ENCODE data around the gene RPL15.
A peak's percentile ranks its signal among the peaks of the same experiment; 100 is the strongest.
"Not testable (repeated sequence)": the region's sequence is repeated elsewhere in the genome, so short reads cannot be mapped to it uniquely, and the experiment has no call there.

RPL15 gene

GRCh38 chr3:23889950-23890349 is 27.0 kb upstream of the RPL15 start:
- Histone ChIP-seq H3K36me3 (ENCODE audit: insufficient read depth, low read length) (peaks cover 53% of the 10 kb centered on the region), H3K9me3 (ENCODE audit: insufficient read depth, low read depth, low read length) (no peaks in the 10 kb centered on the region), H3K4me1 (ENCODE audit: insufficient read depth, low read length) (peaks cover 15% of the 10 kb centered on the region; the same call in 1 of the 2 replicates), H3K4me3 (ENCODE audit: low read length) (no peak overlapping the region), H3K27ac (ENCODE audit: low read depth, low read length) (no peak overlapping the region), H3K27me3 (ENCODE audit: insufficient read depth, low read length) (no peaks in the 10 kb centered on the region), H3K9ac (ENCODE audit: low read depth, low read length) (no peak overlapping the region)
- 93% methylated on average over 4 of the region's 5 CpGs for WGBS

- Histone ChIP-seq H3K27ac (ENCODE audit: low read depth, low read length) (no peak overlapping the region), H3K9ac (ENCODE audit: low read depth, low read length) (no peak overlapping the region), H3K4me3 (ENCODE audit: low read length) (no peak overlapping the region), H3K9me3 (ENCODE audit: insufficient read depth, low read depth, low read length) (peaks cover 9% of the 10 kb centered on the region; the same call in 1 of the 2 replicates), H3K36me3 (ENCODE audit: insufficient read depth, low read length) (peaks cover 73% of the 10 kb centered on the region), H3K4me1 (ENCODE audit: insufficient read depth, low read length) (peaks cover 15% of the 10 kb centered on the region; the same call in 1 of the 2 replicates), H3K27me3 (ENCODE audit: insufficient read depth, low read length) (no peaks in the 10 kb centered on the region)
- WGBS: 93% methylated on average over 8 of the region's 8 CpGs
These were observed 22.5 kb upstream of the RPL15 start for GRCh38 chr3:23894254-23895061.

DNA sequence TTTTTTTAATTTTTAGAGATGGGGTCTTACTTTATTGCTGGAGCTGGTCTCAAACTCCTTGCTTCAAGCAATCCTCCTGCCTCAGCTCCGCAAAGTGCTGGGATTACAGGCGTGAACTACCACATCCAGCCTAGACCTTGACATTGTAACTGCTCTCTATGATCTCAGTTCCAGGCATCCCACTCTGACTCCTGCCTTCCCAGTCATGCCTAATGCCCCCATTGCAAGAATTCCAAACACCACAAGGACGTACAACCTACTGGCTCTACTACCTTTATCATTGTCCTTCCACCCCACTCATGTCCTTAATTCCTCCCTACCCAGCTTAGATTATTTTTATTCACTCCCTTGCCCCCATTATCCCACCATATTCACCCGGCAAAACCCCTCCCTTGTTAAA is 21.8 kb upstream of the RPL15 start:
- H3K9ac ChIP-seq (ENCODE audit: low read depth, low read length): no peak overlapping the region
- 94% methylated on average over 4 of the region's 4 CpGs for WGBS
- H3K36me3 ChIP-seq (ENCODE audit: insufficient read depth, low read length): peaks cover 73% of the 10 kb centered on the region
- peaks cover 15% of the 10 kb centered on the region; the same call in 1 of the 2 replicates for H3K4me1 ChIP-seq (ENCODE audit: insufficient read depth, low read length)
- no peaks in the 10 kb centered on the region for H3K27me3 ChIP-seq (ENCODE audit: insufficient read depth, low read length)
- no peak overlapping the region for H3K4me3 ChIP-seq (ENCODE audit: low read length)
- peaks cover 9% of the 10 kb centered on the region; the same call in 1 of the 2 replicates for H3K9me3 ChIP-seq (ENCODE audit: insufficient read depth, low read depth, low read length)
- H3K27ac ChIP-seq (ENCODE audit: low read depth, low read length): no peak overlapping the region

DNA sequence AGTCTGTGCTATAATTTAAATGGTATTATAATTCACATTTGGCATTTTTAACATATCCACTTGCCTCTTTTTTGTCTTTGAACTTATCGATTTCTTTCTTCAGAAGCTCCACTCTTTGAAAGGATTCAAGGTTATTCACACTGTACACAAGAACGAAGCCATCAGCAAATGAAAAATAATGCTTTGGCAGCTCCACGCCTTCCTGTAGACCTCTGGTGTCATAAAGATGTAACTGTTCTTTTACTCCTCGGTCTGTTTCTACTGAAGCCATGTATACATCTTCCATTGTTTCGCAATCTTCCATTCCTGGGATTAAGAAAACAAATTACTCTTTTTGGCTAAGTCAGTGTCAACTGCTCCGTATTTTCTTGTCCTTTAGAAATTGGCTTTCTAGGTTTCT is 16.2 kb upstream of the RPL15 start:
- peaks cover 9% of the 10 kb centered on the region; the same call in 1 of the 2 replicates for H3K9me3 ChIP-seq (ENCODE audit: insufficient read depth, low read depth, low read length)
- H3K27ac ChIP-seq (ENCODE audit: low read depth, low read length): no peak overlapping the region
- no peaks in the 10 kb centered on the region for H3K27me3 ChIP-seq (ENCODE audit: insufficient read depth, low read length)
- H3K36me3 ChIP-seq (ENCODE audit: insufficient read depth, low read length): peaks cover 61% of the 10 kb centered on the region
- H3K9ac ChIP-seq (ENCODE audit: low read depth, low read length): no peak overlapping the region
- no peaks in the 10 kb centered on the region for H3K4me1 ChIP-seq (ENCODE audit: insufficient read depth, low read length)
- whole genome bisulfite sequencing: 94% methylated on average over 6 of the region's 6 CpGs
- no peak overlapping the region for H3K4me3 ChIP-seq (ENCODE audit: low read length)

GRCh38 chr3:23904545-23904944 is 12.4 kb upstream of the RPL15 start:
- Histone ChIP-seq H3K9me3 (ENCODE audit: insufficient read depth, low read depth, low read length) (no peaks in the 10 kb centered on the region), H3K27me3 (ENCODE audit: insufficient read depth, low read length) (no peaks in the 10 kb centered on the region), H3K9ac (ENCODE audit: low read depth, low read length) (no peak overlapping the region), H3K36me3 (ENCODE audit: insufficient read depth, low read length) (peaks cover 59% of the 10 kb centered on the region), H3K4me3 (ENCODE audit: low read length) (no peak overlapping the region), H3K27ac (ENCODE audit: low read depth, low read length) (no peak overlapping the region), H3K4me1 (ENCODE audit: insufficient read depth, low read length) (no peaks in the 10 kb centered on the region)

DNA sequence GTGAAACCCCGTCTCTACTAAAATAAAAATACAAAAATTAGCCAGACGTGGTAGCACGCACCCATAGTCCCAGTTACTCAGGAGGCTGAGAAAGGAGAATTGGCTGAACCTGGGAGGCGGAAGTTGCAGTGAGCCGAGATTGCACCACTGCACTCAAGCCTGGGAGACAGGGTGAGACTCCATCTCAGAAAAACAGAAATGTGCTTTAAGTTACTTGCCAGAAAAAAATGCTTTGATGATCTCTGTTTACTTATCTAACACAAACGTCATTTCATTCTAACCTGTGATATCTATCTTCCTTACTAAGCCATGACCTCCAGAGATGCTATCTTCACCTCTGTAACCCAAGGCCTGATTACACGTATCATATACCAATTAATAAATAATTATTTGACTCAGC is 7.6 kb upstream of the RPL15 start:
- 96% methylated on average over 6 of the region's 7 CpGs for WGBS

DNA sequence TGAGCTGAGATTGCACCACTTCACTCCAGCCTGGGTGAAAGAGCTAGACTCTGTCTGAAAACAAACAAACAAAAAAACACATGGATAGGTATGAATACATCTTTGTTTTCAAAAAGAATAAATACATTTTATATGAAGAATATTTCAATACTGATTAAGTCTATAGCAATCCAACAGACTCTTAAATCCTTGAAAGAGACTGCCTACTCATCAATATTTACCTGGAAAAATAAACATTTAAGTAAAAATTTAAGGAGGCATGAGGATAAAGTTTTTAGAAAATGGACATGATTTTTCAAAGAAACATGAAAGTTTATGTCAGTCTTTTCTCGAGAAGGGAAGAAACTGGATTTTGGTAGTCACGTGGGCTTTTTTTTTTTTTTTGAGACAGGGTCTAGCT is 5.5 kb upstream of the RPL15 start:
- WGBS: 90% methylated on average over 2 of the region's 2 CpGs

More for the DNA sequence above, 7.6 kb upstream of the RPL15 start:
- Histone ChIP-seq H3K36me3 (ENCODE audit: insufficient read depth, low read length) (peaks cover 46% of the 10 kb centered on the region), H3K4me3 (ENCODE audit: low read length) (no peak overlapping the region), H3K27ac (ENCODE audit: low read depth, low read length) (no peak overlapping the region), H3K9ac (ENCODE audit: low read depth, low read length) (no peak overlapping the region), H3K4me1 (ENCODE audit: insufficient read depth, low read length) (no peaks in the 10 kb centered on the region), H3K9me3 (ENCODE audit: insufficient read depth, low read depth, low read length) (no peaks in the 10 kb centered on the region), H3K27me3 (ENCODE audit: insufficient read depth, low read length) (no peaks in the 10 kb centered on the region)

DNA sequence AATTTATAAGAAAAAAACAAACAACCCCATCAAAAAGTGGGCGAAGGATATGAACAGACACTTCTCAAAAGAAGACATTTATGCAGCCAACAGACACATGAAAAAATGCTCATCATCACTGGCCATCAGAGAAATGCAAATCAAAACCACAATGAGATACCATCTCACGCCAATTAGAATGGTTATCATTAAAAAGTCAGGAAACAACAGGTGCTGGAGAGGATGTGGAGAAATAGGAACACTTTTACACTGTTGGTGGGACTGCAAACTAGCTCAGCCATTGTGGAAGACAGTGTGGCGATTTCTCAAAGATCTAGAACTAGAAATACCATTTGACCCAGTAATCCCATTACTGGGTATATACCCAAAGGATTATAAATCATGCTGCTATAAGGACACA is 4.6 kb upstream of the RPL15 start:
- Histone ChIP-seq H3K36me3 (ENCODE audit: insufficient read depth, low read length) (peaks cover 32% of the 10 kb centered on the region), H3K4me1 (ENCODE audit: insufficient read depth, low read length) (peaks cover 12% of the 10 kb centered on the region)
- WGBS: 100% methylated on average over 1 of the region's 3 CpGs
- not testable (repeated sequence) for H3K9me3 ChIP-seq (ENCODE audit: insufficient read depth, low read depth, low read length); H3K4me3 ChIP-seq (ENCODE audit: low read length); H3K27me3 ChIP-seq (ENCODE audit: insufficient read depth, low read length); H3K9ac ChIP-seq (ENCODE audit: low read depth, low read length); H3K27ac ChIP-seq (ENCODE audit: low read depth, low read length)

More for the DNA sequence above, 5.5 kb upstream of the RPL15 start:
- H3K27me3 ChIP-seq (ENCODE audit: insufficient read depth, low read length): peaks cover 6% of the 10 kb centered on the region
- no peak overlapping the region for H3K27ac ChIP-seq (ENCODE audit: low read depth, low read length)
- no peaks in the 10 kb centered on the region for H3K9me3 ChIP-seq (ENCODE audit: insufficient read depth, low read depth, low read length)
- H3K36me3 ChIP-seq (ENCODE audit: insufficient read depth, low read length): peaks cover 34% of the 10 kb centered on the region
- no peak overlapping the region for H3K9ac ChIP-seq (ENCODE audit: low read depth, low read length)
- H3K4me3 ChIP-seq (ENCODE audit: low read length): no peak overlapping the region
- H3K4me1 ChIP-seq (ENCODE audit: insufficient read depth, low read length): peaks cover 12% of the 10 kb centered on the region

- Histone ChIP-seq H3K4me3 (ENCODE audit: low read length) (no peak overlapping the region), H3K27ac (ENCODE audit: low read depth, low read length) (no peak overlapping the region), H3K9ac (ENCODE audit: low read depth, low read length) (no peak overlapping the region), H3K27me3 (ENCODE audit: insufficient read depth, low read length) (peaks cover 6% of the 10 kb centered on the region), H3K4me1 (ENCODE audit: insufficient read depth, low read length) (peaks cover 12% of the 10 kb centered on the region), H3K36me3 (ENCODE audit: insufficient read depth, low read length) (peaks cover 30% of the 10 kb centered on the region), H3K9me3 (ENCODE audit: insufficient read depth, low read depth, low read length) (no peaks in the 10 kb centered on the region)
- WGBS: no CpG with 5 or more reads among the region's 1 CpG
These were observed 3.8 kb upstream of the RPL15 start for GRCh38 chr3:23913182-23913581.

GRCh38 chr3:23913873-23914743 is 2.8 kb upstream of the RPL15 start:
- Histone ChIP-seq H3K4me1 (ENCODE audit: insufficient read depth, low read length) (peaks cover 18% of the 10 kb centered on the region), H3K9me3 (ENCODE audit: insufficient read depth, low read depth, low read length) (no peaks in the 10 kb centered on the region), H3K9ac (ENCODE audit: low read depth, low read length) (no peak overlapping the region), H3K27ac (ENCODE audit: low read depth, low read length) (no peak overlapping the region), H3K27me3 (ENCODE audit: insufficient read depth, low read length) (peaks cover 6% of the 10 kb centered on the region), H3K4me3 (ENCODE audit: low read length) (no peak overlapping the region), H3K36me3 (ENCODE audit: insufficient read depth, low read length) (peaks cover 31% of the 10 kb centered on the region)
- 81% methylated on average over 2 of the region's 3 CpGs for WGBS

GRCh38 chr3:23915537-23916108 is 1.3 kb upstream of the RPL15 start:
- H3K4me1 ChIP-seq (ENCODE audit: insufficient read depth, low read length): peaks cover 18% of the 10 kb centered on the region
- peaks cover 6% of the 10 kb centered on the region for H3K27me3 ChIP-seq (ENCODE audit: insufficient read depth, low read length)
- H3K9ac ChIP-seq (ENCODE audit: low read depth, low read length): peak overlapping the region; percentile 87
- no peaks in the 10 kb centered on the region for H3K9me3 ChIP-seq (ENCODE audit: insufficient read depth, low read depth, low read length)
- H3K36me3 ChIP-seq (ENCODE audit: insufficient read depth, low read length): peaks cover 35% of the 10 kb centered on the region
- 39% methylated on average over 7 of the region's 7 CpGs for WGBS
- H3K27ac ChIP-seq (ENCODE audit: low read depth, low read length): no peak overlapping the region
- H3K4me3 ChIP-seq (ENCODE audit: low read length): peak overlapping the region; percentile 78
